GM13977 (cell line): ENCODE data around the gene CCN5.
A peak's percentile ranks its signal among the peaks of the same experiment; 100 is the strongest.
"Not testable (repeated sequence)": the region's sequence is repeated elsewhere in the genome, so short reads cannot be mapped to it uniquely, and the experiment has no call there.

Source experiments
- DNase-seq: peaks from one replicate; pipeline ENCODE4 v3.0.0; 2012; ENCODE audit warnings: low spot score
- in situ Hi-C: fragments of 300-500 bp; cut with MboI; formaldehyde crosslinking; loops from one replicate; pipeline ENCODE4 v1.12.0; 2022; ENCODE audit warnings: low sequenced_read_pairs, low pct_unique_long_range_greater_than_20kb, mixed read lengths, inconsistent platforms; ENCODE audit not compliant: unreplicated experiment
- TF ChIP-seq, protein P1 (sequence below): IDR thresholded peaks from 2 replicates; pipeline ENCODE4 v1.5.1; 2012; ENCODE audit warnings: mild to moderate bottlenecking, control low read depth; ENCODE audit not compliant: insufficient read depth; ENCODE audit errors: extremely low read depth, missing control alignments

The CCN5 gene, protein sequence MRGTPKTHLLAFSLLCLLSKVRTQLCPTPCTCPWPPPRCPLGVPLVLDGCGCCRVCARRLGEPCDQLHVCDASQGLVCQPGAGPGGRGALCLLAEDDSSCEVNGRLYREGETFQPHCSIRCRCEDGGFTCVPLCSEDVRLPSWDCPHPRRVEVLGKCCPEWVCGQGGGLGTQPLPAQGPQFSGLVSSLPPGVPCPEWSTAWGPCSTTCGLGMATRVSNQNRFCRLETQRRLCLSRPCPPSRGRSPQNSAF

DNA sequence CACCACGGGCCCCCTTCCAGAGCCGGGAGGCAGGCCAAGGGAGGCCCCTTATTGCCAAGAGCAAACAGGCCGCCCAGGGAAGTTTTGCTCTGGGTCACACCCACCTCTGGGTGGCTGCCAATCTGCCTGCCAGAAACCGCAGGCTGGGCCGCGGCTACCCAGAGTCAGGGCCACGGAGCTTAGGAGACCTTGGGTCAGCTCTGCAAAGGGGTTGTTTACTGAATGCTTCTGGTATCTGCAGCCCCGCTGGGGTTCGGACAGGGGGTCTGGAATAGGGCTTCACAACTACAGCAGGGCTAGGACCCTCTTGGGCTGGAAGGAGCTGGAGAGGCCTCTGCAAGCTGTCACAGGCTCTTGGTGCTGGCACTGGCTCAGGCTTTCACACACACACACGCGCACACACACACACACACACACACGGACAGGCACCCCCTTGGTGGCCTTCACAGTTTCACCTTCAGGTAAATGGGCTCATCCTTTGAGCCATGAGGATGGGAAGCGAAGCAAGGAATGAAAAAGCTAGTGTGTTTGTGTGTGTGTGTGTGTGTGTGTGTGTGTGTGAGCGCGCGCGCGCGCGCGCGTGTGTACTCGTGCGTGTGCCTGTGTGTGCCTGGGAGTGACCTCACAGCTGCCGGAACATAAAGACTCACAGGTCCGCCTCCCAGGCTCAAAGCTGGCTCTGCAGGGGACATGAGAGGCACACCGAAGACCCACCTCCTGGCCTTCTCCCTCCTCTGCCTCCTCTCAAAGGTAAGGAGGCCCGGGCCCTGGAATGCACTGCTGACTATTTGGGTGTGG lies at the start of gene CCN5:
TSS of gene CCN5 (plus strand) at position 669 of the 798 bp plus-strand sequence. CDS start at position 691, 22 bp downstream.
- TF ChIP-seq, protein P1, sequence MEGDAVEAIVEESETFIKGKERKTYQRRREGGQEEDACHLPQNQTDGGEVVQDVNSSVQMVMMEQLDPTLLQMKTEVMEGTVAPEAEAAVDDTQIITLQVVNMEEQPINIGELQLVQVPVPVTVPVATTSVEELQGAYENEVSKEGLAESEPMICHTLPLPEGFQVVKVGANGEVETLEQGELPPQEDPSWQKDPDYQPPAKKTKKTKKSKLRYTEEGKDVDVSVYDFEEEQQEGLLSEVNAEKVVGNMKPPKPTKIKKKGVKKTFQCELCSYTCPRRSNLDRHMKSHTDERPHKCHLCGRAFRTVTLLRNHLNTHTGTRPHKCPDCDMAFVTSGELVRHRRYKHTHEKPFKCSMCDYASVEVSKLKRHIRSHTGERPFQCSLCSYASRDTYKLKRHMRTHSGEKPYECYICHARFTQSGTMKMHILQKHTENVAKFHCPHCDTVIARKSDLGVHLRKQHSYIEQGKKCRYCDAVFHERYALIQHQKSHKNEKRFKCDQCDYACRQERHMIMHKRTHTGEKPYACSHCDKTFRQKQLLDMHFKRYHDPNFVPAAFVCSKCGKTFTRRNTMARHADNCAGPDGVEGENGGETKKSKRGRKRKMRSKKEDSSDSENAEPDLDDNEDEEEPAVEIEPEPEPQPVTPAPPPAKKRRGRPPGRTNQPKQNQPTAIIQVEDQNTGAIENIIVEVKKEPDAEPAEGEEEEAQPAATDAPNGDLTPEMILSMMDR: no peak
- DNase-seq: no peak
- in situ Hi-C loops: no loop called here

DNA sequence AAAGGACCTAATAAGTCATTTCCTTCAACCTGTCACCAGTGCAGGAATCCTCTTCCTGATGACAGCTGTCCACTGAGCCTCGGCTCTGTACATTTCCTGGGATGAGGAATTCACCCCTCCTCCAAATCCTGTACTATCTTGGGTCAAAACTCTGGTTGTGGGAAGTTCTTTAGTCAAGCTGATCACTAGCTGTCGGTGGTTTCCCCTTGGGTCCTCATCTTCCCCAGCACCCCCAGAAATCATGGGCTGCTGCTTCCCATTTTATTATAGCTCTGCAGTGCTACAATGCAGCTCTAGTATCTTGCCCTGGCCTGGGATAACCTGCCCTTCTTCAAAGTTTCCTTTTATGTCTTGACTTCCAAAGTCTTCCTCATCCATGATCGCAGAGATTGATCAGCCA lies 49.1 kb upstream of the CCN5 start:
- DNase-seq: no peak
- in situ Hi-C loops: no loop called here
- TF ChIP-seq, protein P1: no peak

DNA sequence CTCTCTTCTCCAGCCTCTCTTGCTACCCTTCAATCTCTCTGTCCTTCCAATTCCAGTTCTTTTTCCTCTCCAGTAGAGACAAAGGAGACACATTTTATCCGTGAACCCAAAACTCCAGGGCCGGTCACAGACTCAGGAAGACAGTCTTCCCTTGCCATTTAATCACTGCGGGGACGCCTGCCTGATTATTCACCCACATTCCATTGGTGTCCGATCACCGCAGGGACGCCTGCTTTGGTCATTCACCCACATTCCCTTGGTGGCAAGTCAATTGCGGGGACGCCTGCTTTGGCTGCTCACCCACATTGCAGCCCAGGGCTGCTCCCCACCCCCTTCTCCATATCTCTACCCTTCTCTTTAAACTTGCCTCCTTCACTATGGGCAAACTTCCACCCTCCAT lies 44.3 kb upstream of the CCN5 start:
- in situ Hi-C loops, DNase-seq: not testable (repeated sequence)

DNA sequence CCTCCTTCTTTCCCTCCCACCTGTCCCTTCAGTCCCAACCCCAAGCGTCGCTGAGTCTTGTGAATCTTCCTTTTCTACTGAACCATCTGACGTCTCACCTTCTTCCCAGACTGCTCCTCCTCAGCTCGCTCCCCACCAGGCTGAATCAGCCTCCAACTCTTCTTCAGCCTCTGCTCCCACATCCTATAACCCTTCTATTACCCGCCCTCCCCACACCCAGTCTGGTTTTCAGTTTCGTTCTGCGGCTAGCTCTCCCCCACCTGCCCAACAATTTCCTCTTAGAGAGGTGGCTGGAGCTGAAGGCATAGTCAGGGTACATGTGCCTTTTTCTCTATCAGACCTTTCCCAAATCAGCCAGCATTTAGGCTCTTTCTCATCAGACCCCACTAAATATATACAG lies 43.6 kb upstream of the CCN5 start:
- DNase-seq: peak; percentile 45
- in situ Hi-C loops: not testable (repeated sequence)

DNA sequence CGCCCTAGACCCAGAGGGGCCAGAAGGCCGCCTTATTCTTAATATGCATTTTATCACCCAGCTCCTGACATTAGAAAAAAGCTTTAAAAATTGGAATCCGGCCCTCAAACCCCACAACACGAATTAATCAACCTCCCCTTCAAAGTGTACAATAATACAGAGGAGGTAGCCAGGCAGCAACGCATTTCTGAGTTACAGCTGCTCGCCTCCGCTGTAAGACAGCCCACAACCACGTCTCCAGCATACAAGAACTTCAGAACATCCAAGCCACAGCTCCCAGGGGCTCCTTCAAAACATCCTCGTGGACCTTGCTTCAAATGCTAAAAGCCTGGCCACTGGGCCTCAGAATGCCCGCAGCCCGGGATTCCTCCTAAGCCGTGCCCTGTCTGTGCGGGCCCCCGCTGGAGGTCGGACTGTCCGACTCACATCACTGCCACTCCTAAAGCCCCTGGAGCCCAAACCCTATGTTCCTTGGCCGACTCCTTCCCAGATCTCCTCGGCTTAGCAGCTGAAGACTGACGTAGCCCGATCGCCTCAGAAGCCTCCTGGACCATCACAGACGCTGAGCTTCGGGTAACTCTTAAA lies 42.8 kb upstream of the CCN5 start:
- in situ Hi-C loops, DNase-seq: not testable (repeated sequence)

DNA sequence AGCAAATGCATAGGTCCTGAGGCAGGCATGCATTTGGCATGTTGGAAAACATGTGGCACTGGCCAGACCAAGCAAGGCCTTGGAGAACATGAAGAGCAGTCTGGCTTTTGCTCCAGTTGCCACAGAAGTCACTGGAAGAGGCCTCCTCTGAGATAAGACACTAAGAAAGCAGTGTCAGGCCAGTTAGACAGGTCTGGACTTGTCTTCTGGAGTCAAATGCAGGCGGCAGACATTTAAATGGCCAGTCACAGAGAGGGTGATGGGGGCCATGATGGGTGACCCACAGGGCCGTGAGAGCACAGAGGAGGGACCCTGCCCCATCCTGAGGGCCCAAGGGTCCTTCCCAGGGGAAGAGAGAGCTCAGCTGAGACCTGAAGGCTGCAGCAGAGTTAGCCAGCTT lies 36.9 kb upstream of the CCN5 start:
- in situ Hi-C loops: no loop called here
- DNase-seq: no peak
- TF ChIP-seq, protein P1: no peak

DNA sequence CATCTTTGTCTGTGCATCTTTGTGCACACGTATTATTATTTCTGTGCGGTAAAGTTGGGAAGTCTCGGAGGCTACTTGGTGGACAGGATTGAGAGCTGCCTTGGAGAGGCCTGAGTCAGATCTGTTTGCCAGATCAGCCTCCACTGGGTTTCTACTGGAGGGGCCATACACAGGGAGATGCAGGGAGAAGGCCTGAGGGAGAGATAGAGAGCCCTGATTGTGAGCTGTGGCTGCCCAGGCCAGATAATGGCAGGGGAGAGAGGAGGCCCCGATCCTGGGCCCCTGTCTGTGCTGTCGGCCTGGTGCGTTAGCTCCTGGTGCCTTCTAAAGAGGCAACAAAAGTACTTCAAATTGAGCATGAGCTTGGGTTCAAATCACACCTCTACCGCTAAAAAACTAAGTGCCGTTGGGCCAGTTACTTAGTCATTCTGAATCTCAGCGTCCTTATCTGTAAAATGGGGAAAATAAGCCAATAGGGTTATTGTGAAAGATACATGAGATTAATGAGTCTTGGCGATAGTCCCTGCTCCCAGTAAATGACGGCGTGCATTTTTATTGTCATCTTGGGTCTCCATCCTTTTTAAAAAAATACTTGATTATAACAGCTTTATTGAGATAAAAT lies 36.1 kb upstream of the CCN5 start:
- DNase-seq: no peak
- TF ChIP-seq, protein P1: no peak
- in situ Hi-C loops: no loop called here
